Measurements from ENCODE around the gene PPP2R2B.
"Not testable (repeated sequence)": the region's sequence is repeated elsewhere in the genome, so short reads cannot be mapped to it uniquely, and the experiment has no call there.

The PPP2R2B gene

GRCh38 chr5:146642410-146642809 is 236.1 kb downstream of the PPP2R2B start:
- no peak for DNase-seq

GRCh38 chr5:146641941-146642340 is 236.6 kb downstream of the PPP2R2B start:
- DNase-seq, result no peak

GRCh38 chr5:146640285-146640896 is 238.2 kb downstream of the PPP2R2B start:
- DNase-seq, result no peak

GRCh38 chr5:146635443-146635842 is 243.1 kb downstream of the PPP2R2B start:
- DNase-seq, result no peak

- no peak for DNase-seq
Observed at GRCh38 chr5:146633323-146633764, 245.2 kb downstream of the PPP2R2B start.

- DNase-seq, result no peak
Observed at GRCh38 chr5:146632620-146633322, 245.8 kb downstream of the PPP2R2B start.

- no peak for DNase-seq
Observed at GRCh38 chr5:146630472-146630871, 248.1 kb downstream of the PPP2R2B start.

- DNase-seq, result no peak
Observed at GRCh38 chr5:146628950-146629349, 249.6 kb downstream of the PPP2R2B start.

GRCh38 chr5:146626936-146627335 is 251.6 kb downstream of the PPP2R2B start:
- no peak for DNase-seq

- DNase-seq, result no peak
Observed at GRCh38 chr5:146624179-146624578, 254.4 kb downstream of the PPP2R2B start.

GRCh38 chr5:146623666-146624065 is 254.9 kb downstream of the PPP2R2B start:
- DNase-seq, result no peak

- DNase-seq, result no peak
Observed at GRCh38 chr5:146623009-146623408, 255.5 kb downstream of the PPP2R2B start.

GRCh38 chr5:146622391-146622790 is 256.2 kb downstream of the PPP2R2B start:
- no peak for DNase-seq

GRCh38 chr5:146620669-146621051 is 257.9 kb downstream of the PPP2R2B start:
- no peak for DNase-seq

GRCh38 chr5:146620031-146620668 is 258.4 kb downstream of the PPP2R2B start:
- no peak for DNase-seq

GRCh38 chr5:146618434-146618833 is 260.1 kb downstream of the PPP2R2B start:
- no peak for DNase-seq

- not testable (repeated sequence) for DNase-seq
Observed at GRCh38 chr5:146609731-146610130, 268.8 kb downstream of the PPP2R2B start.

- no peak for DNase-seq
Observed at GRCh38 chr5:146607659-146608332, 270.8 kb downstream of the PPP2R2B start.

- DNase-seq, result no peak
Observed at GRCh38 chr5:146606893-146607292, 271.7 kb downstream of the PPP2R2B start.

GRCh38 chr5:146600376-146600775 is 278.2 kb downstream of the PPP2R2B start:
- DNase-seq, result no peak

GRCh38 chr5:146599261-146599660 is 279.3 kb downstream of the PPP2R2B start:
- DNase-seq, result no peak

- DNase-seq, result no peak
Observed at GRCh38 chr5:146595088-146595487, 283.5 kb downstream of the PPP2R2B start.

GRCh38 chr5:146592352-146592751 is 286.2 kb downstream of the PPP2R2B start:
- no peak for DNase-seq

GRCh38 chr5:146589028-146589345 is 289.6 kb downstream of the PPP2R2B start:
- DNase-seq, result no peak
